ENCODE results near the gene PCDHA6.
"Not testable (repeated sequence)": the region's sequence is repeated elsewhere in the genome, so short reads cannot be mapped to it uniquely, and the experiment has no call there.

- TF ChIP-seq CTCF (IDR thresholded peaks at IDR 0.05); POLR2A (IDR thresholded peaks at IDR 0.05); POLR2AphosphoS5 (IDR thresholded peaks at IDR 0.05; ENCODE audit: insufficient read depth in 1 of 2, low read depth in 1 of 2): not testable (repeated sequence)
Measured at GRCh38 chr5:140822969-140823368, 4.8 kb upstream of the PCDHA6 start.
